ENCODE results near the gene MLLT6.

GRCh38 chr17:38721802-38722201, 16.7 kb downstream of the MLLT6 start:
- TF ChIP-seq EZH2 (IDR thresholded peaks at IDR 0.05; ENCODE audit: low read length, unreplicated experiment), result no peak
- TF ChIP-seq CTCF (conservative IDR thresholded peaks at IDR 0.05; ENCODE audit: low read depth, low read length), result no peak
- no peak for TF ChIP-seq EZH2phosphoT487 (IDR thresholded peaks at IDR 0.05; ENCODE audit: borderline replicate concordance, low read length)
